CD4-positive, alpha-beta T cell treated with Interleukin-10 for 1 hour (primary cell): ENCODE measurements around the gene CDH13.

Source experiments
- DNase-seq: peaks from one replicate; pipeline ENCODE4 v3.0.0-alpha.2; 2020

Gene CDH13

DNA sequence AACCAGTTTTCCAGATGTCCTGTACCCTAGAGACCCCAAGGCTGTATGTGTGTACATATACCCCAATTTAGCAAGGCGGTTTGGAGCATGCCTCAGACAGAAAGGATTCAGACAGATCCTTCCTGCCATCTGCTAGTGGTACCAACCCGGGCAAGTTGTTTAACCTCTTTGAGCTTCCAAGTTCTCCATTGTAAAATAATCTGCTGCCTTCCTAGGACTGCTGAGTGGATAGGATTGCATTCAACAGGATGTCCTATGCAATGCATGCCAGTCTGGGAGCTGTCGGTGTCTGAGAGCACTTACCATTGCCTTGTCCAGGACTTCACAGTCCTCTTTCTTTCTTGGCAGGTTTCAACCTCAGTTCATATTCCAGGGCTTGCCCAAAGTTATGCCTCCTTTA lies 1.9 kb downstream of the CDH13 start:
- DNase-seq: no peak

DNA sequence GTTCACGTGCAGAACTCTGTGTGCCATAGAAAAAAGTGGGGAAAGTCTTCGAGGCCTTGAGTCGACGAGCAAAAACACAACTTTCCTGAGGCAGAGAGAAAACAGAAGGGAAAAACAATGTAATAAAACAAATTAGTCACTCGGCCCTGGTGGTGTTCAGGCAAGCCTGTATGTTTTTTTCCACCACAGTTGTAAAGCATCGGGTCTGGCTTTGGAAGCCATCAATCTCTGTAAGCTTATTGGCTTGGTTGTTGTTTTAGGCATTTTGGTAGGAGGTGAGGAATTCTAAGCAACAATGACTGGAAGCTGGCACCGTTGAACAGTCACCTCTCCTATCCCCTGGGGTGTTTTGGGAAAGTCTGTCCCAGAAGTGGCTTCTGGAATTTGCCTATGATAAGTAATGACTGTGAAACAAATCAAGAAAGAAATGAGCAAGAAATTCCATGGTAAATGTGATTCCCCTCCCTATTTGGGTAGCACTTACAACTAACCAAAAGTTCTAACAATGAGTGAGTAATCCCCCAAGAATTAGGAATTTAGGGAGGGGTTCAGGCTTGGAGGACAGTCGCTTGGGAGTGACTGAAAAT lies 2.8 kb downstream of the CDH13 start:
- no peak for DNase-seq

DNA sequence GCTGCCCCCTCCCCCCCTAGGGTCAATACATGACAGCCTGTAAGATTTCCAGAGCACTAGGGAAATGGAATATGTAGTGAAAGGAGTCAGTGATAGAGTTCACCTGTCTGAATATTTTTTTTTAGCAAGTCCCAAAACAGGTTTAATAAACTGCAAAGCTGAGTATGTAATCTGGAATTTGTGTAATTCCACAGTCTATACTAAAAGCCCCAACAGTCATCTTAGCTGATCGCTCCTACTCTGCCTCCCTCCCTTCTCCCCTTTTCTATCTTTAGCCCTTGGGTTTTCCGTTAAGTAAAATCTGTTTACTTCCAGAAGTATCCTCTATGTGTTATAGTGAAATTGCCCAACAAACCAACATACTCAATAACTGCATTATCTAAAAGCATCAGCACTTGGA lies 3.5 kb downstream of the CDH13 start:
- no peak for DNase-seq

DNA sequence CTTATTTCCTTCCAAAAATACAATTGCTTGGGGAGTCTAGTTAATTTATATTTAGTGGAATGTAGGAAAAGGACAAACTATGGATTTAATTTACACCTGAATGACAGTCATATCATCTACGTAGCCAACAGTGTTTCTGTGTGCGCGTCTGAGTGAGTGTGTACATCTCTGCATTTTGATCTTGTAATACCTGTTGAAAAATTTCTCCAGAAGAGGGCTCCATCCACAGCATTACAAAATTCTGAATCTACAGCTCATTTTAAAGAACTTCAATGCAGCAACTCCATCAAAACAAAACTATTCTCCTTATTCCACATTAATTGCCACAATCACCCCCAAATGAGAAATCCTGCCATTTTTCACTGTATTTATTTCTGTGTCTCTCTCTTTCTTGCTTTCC lies 3.9 kb downstream of the CDH13 start:
- DNase-seq: peak; percentile 12

DNA sequence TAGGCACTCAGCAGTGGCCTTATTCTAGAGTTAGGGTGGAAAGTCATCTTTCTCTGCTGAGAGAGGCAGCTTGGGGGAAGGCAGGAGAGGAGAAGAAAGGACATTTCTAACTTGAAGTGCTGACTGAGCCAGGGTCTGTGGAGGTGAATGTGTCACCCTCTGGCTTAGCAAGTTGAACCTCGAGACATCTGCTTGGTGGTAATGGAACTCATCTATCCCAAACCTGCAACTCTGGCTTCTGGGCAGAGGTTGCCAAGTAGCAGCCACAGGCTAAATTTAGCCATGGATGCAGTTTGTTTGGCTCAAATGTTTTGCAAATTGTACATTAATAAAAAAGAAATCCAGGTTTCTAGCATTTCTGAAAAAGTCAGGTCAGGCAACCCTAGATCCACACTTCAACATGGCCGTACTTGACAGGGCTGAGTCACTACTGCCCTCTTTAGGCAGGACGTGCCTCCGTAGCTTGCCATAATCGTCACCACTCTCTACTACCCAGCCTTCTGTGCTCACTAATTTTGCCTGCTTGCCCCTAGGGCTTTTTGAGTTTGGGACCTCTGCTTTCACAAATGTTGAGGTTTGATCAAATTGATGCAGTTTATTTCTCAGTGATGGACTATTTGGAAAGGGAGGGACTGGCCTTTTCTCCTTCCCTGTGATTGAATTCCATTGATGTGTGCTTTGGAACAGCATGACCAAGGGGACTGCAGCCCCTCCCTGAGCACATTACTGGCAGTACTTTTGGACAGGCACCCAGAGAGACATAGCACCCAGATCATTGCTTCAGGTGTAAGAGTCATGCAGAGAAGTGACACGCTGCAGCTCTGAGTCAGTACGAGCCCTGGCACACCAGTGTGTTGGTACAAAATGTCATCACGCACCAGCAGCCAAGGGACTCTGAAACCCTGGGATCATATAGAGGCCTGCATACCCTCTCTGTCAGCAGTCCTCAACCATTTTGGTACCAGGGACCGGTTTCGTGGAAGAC lies 5.2 kb downstream of the CDH13 start:
- DNase-seq: no peak

DNA sequence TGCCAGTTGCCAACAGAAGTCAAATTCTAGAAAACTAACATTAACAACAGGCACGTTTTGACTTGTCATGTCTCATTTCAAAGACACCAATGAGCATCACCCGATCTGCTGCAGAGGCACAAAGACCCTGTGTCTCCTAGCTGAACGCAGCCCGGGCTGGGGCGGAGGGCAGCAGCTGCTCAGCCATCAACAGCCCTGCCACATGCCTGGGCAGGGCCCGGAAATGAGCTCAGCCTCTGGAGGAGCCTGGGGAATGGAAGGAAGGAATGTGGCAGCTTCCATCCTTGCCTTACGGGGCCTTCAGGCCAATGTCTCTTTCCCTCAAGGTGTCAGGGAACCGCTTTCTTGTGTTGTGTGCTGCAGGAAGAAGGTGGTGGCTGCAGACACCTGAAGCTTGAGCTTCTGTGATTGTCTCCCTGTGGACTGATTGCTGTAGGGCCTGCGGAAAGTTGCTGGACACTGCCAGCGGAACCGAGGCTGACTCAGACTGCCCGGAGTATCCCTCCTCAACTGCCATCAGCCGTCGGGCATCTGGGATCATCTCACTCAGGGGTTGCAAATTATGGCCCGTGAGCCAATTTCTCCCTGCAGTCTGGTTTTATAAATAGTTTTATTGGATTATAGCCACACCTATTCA lies 7.3 kb downstream of the CDH13 start:
- DNase-seq: no peak

DNA sequence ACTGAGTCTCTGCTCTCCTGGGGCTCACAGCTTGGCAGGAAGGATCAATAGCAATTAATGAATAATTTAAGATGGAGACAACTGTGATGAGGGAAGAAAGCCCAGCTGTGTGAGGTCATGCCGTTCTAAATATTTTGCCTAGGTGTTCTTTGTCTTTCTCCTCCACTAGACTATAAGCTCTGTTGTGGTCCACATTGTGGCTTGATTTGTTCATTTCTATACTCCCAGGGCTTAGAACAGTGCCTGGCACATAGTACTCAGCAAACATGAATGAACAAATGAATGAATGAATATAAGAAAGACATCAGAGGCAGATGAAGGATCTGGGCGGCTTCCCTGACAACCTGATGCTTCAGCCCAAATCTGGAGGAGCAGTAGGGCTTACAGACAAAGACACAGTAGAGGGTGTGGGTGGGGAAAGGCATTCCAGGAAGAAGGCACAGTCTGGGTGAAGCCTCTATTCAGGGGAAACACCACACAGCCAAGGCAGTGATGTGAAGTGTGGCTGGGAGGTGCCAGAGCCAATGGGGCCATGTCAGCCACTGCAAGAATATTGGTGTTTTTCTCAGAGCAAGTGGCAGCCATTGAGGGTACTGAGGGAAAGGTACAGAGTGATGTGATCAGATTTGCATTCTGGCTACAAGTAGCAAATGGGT lies 8.3 kb downstream of the CDH13 start:
- no peak for DNase-seq

DNA sequence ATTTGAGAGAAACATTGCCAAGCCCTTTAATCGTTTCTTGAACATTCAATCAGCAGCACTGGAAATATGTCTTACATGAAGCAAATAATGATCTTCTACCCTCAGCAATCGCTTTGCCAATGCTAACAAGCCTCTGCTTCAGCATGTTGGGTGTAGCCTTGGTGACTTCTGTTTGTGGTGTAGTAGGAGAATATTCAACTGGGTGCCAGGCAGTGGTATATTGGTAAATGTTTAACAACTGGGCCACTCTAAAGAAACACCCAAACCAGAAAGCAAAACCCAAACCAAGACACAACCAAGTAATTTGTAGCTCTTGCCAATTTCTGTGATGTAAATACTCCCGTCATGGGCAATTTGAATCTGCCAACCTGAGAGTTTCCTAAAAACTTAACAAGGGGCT lies 9.7 kb downstream of the CDH13 start:
- DNase-seq: no peak

DNA sequence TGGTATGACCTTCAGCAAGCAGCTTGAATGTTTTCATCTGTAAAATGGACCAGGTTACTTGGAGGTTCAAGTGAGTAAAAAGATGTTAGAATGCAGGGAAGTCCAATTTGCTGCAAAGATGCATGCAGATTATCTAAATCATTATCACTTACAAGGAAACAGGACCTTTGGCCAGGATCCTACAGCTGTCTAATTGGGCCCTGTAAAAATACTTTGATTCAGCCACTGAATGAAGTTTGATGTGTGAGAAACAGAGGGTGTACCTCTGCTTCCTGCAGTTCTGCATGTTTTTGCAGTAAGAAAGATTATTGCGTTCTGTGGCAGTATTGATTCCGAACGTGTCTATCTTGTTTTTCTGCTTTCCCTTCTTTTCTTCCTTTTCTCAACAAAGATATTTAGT lies 10.2 kb downstream of the CDH13 start:
- DNase-seq: no peak

DNA sequence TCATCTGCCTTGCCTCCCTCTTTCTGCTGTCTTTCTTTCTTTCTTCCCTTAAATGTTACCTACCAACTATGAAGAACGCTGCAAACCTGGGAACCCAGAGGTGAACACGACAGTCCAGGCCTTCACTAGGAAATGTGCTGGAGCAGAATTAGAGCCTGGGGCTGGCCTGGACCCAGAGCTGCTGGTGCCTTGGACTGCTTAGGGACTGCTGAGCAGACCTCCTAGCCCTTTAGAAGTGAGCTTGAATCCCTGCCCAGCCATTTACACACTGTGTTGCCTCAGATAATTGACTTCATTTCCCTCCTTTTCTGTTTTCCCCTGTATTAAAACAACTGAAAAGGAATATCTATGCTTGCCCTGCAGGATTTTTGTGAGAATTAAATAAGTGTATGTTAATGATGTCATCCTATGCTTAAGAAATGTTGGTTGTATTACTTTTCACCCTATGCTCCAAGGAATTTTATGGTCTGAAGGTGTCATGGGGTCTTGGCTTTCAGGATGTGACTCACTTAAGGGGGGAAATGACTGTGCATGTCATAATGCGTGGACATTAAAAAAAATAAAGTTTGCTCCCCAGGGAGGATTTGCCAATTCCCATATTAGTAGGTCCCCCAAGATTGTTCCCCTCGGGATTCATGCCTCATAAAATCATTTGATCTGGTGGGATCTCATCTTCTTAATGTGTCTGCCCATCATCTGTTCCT lies 11.5 kb downstream of the CDH13 start:
- no peak for DNase-seq

DNA sequence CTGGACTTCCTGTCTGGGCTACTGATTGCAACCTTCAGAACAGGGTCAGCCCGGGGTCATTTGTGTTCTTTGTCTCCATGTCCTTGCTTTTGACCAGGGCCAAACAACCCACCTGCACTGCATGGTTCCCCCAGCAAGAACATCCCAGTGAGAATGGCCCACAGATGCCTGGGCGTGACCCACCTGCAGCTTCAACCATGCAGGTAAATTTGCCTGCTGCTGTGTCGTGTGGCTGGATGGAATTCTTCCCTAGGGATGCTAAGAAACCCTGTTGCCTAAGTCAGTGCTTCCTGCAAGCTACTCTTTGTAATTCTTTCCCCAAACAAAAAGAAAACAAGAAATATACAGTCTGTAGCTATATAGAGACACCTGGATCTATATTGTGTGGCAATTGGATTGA lies 12.5 kb downstream of the CDH13 start:
- no peak for DNase-seq

DNA sequence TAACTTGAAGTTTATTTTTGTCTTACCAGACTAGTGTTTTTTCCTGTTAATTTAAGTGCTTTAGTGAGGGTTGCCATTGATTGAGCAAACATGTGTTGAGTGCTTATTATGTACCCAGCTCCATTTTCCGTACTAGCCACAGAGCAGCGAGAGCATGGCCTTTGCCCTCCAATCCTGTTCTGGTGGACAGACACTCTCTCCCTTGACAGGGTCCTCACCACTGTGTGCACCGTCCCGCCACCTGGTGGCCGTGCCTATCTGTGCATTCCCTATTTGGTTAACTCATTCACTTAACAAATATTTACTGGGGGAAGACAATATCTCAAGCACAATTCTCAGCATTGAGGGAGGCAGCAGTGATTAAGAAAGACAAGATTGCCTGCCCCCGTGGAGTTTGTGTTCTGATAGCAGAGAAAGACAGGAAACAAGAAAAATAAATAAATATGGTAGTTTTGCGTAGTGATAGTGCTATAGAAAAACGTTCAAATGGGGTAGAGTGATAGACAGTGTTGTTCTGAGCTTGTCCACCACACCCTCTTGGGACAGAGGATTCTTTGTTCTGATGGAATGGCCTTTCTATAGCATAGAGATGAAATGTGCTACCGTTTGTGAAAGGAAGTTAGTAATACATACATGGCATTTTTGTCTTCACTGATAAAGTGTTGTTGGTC lies 13.0 kb downstream of the CDH13 start:
- peak; percentile 58 for DNase-seq

DNA sequence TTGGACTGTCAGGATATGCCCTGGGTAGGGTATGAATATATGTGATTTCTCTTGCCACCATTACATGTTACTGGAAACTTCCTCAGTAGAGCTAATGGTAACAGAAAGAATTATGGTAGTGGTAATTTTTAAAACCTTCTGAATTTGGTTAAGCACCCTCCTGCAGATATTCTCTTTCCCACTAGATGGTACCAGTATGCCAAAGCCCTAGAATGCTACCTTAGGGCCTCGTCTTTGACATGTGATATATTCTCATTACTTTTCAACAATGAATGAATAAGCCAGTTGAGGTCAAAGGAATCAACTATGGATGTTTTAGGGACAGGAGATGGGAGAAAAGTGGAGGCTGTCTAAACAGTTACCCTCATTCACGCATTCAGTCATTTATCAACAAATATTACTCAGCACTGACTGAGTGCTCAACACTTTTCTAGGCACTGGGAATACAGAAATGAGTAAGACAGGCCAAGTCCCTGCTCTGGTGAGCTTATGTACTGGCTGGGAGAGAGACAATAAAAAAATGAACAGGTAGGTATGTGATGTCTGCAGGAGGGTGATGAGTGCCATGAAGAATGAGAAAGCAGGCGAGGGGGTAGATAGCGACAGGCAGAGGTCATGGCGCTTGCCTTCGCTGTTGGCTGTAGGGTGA lies 14.7 kb downstream of the CDH13 start:
- DNase-seq: peak; percentile 50

DNA sequence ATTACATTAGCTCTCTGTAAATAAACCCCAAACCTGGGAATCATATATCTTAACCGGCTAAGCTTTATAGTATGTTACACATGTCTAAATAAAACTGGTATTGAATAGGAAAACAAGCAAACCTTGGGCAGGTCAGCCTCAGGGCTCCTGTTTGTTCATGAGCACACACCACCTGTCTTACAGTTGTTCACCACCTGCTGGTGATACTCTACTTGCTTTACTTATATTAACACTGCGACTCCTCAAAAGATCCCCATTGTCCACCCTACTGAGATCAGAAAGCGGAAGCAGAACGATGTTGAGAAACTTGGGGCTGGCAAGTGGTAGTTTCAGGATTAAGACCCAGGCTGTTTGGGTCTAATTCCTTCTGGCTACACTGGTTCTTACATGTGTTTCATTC lies 16.4 kb downstream of the CDH13 start:
- no peak for DNase-seq

DNA sequence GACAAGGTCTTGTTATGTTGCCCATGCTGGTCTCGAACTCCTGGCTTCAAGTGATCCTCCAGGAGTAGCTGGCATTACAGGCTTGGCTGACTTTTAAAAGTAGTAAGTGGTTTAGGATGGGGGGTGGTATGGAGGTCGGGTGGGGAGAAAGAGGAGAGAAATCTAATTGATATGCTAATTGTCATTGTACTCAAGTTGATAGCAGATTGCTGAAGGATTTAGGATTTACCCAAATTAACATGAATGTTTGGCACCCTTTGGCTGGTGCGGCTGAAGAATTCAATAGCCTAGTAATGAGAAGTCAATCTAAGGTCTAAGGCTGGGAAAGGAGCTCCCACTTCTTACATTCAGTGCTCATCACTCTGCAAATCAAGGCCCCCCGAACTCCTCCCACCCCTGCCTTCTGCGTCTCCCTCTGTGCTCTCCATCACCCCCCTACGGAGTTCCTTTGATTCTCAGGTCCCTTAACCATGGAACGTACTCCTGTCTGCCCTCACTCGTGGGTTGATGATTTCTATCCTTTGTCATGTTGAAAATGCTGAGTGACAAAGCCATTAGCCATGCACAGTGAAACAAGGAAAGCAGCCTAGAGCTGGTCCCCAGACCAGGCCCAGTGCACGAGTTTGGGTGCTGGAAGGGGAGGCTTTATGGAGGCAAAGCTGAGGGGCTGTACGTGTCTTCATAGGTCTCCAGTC lies 17.3 kb downstream of the CDH13 start:
- no peak for DNase-seq

DNA sequence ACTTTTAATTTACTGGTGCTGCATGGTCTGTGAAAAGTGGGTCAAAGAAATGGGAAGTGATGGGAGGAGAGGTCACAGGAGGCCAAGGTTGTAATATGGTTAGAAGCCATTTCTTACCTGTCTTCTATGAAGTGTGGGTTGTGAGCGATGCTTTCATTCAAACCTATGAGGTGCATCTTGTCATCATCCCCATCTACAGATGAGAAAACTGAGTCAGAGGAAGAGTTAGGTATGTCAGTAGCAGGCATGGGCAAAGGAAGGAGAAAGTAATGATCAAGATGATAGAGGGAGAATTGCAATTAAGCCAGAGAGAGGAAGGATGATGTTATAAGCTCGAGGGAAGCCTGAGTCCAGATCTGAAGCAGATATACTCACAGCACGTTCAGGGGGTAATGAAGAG lies 19.7 kb downstream of the CDH13 start:
- no peak for DNase-seq

DNA sequence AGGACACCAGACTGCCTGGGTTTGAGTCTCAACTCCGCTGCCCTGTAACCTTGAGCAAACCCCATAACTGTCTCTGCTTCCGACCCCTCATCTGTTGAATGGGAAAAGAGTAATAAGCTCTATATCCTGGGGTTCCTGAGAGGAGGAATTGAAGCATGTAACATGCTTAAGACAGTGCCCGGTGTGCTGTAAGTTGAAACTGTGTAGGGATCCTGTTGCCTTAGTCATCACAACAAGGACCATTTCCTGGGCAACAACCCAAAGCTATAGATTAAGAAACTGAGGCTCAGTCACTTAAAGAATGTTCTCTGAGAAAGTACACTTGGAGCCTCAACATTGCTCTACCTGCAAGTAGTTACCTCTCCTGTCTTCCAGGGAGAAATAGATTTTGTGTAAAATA lies 23.0 kb downstream of the CDH13 start:
- DNase-seq: no peak

DNA sequence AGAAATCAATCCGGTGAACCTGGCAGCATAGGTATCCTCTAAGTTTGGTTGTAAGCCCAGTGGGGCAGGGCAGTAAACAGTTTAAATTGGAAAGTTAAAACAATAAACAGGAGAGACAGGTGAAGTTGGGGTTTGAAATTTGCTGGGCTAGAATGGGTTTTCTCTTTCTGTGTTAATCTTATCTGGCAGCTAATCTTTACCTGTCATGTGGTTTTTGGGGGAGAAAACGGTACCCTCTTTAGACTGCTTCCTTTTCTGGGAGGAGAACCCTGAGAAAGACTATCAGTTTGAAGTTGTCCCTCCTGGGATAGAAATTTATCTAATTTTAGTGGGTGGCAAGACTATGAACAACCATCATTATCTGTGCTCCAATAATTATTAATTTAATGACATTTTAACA lies 24.0 kb downstream of the CDH13 start:
- DNase-seq: peak; percentile 40

DNA sequence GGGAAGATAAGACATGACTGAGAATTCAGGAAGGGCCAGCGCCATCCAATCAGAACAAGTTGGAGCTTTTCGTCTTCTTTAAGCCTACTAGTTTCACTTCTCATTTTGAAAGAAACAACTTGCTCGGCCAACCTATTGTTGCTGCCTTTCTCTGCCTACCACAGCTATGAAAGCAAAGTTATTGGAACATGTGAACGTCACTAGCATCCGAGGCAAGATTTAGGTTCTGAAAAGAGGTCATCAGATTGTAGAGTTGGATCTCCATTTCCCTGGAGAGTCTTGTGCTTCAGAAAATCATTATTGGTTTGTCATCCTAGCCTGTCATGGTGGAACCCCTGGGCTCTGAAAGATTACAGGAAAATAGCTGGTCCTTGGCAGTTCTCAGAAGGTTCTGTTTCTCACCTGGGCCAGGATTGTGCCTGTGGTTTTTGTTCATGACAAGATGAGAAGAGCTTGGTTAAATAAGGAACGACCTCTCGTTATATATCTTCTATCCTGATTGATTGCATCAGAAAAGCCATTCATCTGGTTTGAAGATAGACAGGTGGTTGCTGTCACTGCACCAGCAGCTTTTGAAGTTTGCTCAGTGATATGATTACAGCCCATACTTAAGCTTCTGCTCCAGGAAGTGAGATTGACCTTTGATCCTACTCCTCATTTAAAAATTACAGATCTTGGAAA lies 25.3 kb downstream of the CDH13 start:
- DNase-seq: peak; percentile 40

DNA sequence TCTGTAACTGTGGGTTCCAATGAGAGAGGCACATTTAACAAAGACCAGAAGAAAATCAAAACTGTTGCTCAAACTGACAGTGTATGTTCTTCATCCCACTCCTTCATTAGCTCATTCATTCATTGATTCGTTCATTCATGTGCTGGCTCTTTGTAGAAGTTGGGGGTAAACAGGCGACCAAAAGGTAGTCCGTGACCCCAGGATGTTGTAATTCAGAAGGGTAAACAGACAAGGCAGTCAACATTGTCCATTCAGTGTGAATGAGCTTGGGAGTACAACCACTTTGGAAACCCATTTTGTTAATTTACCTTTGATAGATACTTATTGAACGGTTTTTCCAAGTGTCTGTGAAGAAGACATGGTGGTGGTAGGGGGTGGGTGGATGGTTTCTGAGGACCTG lies 26.1 kb downstream of the CDH13 start:
- no peak for DNase-seq
